ENCODE results near the gene UBE2R2. TPM values are rescaled to one million over a fixed set of nuclear protein-coding genes. Genes with fewer than 3 reads are reported as not detected.
A peak's percentile ranks its signal among the peaks of the same experiment; 100 is the strongest.
"Not testable (repeated sequence)": the region's sequence is repeated elsewhere in the genome, so short reads cannot be mapped to it uniquely, and the experiment has no call there.

UBE2R2 gene
- total RNA-seq, 3 donors from 2014 or later = 21.2 to 35.0 (median 22.6) TPM

- Histone ChIP-seq H3K36me3 (no peaks in the 10 kb centered on the region), H3K4me3 (peak overlapping the region in 1 of 3 donors; percentile 21), H3K27ac (peak overlapping the region; percentile 30 to 98), H3K4me1 (peaks cover 0 to 5% of the 10 kb centered on the region in 2 donors), H3K27me3 (no peaks in the 10 kb centered on the region), H3K9me3 (no peaks in the 10 kb centered on the region)
- TF ChIP-seq CTCF (IDR thresholded peaks at IDR 0.05) = no peak
- TF ChIP-seq POLR2A (IDR thresholded peaks at IDR 0.05) = no peak
- TF ChIP-seq POLR2AphosphoS5 (IDR thresholded peaks at IDR 0.05) = no peak
- intact Hi-C loops (cut with DNase I; ENCODE audit: low total_unique reads) = no loop called here
- DNase-seq (ENCODE audit: low spot score in 2 of 2) = no peak
These were observed 3.3 kb downstream of the UBE2R2 start for GRCh38 chr9:33820231-33820745.

GRCh38 chr9:33823801-33824200 lies 6.8 kb downstream of the UBE2R2 start:
- Histone ChIP-seq H3K36me3 (no peaks in the 10 kb centered on the region), H3K9me3 (no peaks in the 10 kb centered on the region), H3K27me3 (no peaks in the 10 kb centered on the region), H3K4me3 (no peak overlapping the region), H3K27ac (no peak overlapping the region), H3K4me1 (peaks cover 0 to 5% of the 10 kb centered on the region in 2 donors)
- no peak for DNase-seq (ENCODE audit: low spot score in 2 of 2)
- TF ChIP-seq POLR2AphosphoS5 (IDR thresholded peaks at IDR 0.05) = no peak
- intact Hi-C loops (cut with DNase I; ENCODE audit: low total_unique reads) = loop anchor here (2.0 kb wide), 1 partner anchor 41 kb away; no protein-coding TSS in a partner anchor

GRCh38 chr9:33827285-33827684 lies 10.3 kb downstream of the UBE2R2 start:
- intact Hi-C loops (cut with DNase I; ENCODE audit: low total_unique reads); H3K36me3 ChIP-seq; DNase-seq (ENCODE audit: low spot score in 2 of 2): not testable (repeated sequence)

GRCh38 chr9:33829641-33830230 lies 12.8 kb downstream of the UBE2R2 start:
- H3K27ac ChIP-seq; H3K36me3 ChIP-seq; H3K4me1 ChIP-seq; H3K9me3 ChIP-seq; H3K27me3 ChIP-seq; intact Hi-C loops (cut with DNase I; ENCODE audit: low total_unique reads); H3K4me3 ChIP-seq; DNase-seq (ENCODE audit: low spot score in 2 of 2): not testable (repeated sequence)

More at GRCh38 chr9:33827285-33827684, 10.3 kb downstream of the UBE2R2 start:
- H3K27me3 ChIP-seq, H3K27ac ChIP-seq, H3K9me3 ChIP-seq, H3K4me3 ChIP-seq, H3K4me1 ChIP-seq: not testable (repeated sequence)

GRCh38 chr9:33835625-33836260 lies 18.8 kb downstream of the UBE2R2 start:
- H3K27ac ChIP-seq = peak overlapping the region; percentile 15 to 83

GRCh38 chr9:33836261-33836660 lies 19.3 kb downstream of the UBE2R2 start:
- not testable (repeated sequence) for H3K4me3 ChIP-seq; H3K27me3 ChIP-seq; H3K4me1 ChIP-seq; DNase-seq (ENCODE audit: low spot score in 2 of 2); H3K36me3 ChIP-seq; H3K9me3 ChIP-seq
- peak; percentile 30 to 80 (median 44) for TF ChIP-seq POLR2AphosphoS5 (IDR thresholded peaks at IDR 0.05)
- peak overlapping the region; percentile 15 to 83 for H3K27ac ChIP-seq
- intact Hi-C loops (cut with DNase I; ENCODE audit: low total_unique reads) = loop anchor here (5.0 kb wide), 1 partner anchor 399 kb away; no protein-coding TSS in a partner anchor

More at GRCh38 chr9:33835625-33836260, 18.8 kb downstream of the UBE2R2 start:
- H3K27me3 ChIP-seq = no peaks in the 10 kb centered on the region
- no peaks in the 10 kb centered on the region for H3K9me3 ChIP-seq
- H3K4me3 ChIP-seq = no peak overlapping the region
- no peak for DNase-seq (ENCODE audit: low spot score in 2 of 2)
- TF ChIP-seq CTCF (IDR thresholded peaks at IDR 0.05) (no peak), POLR2A (IDR thresholded peaks at IDR 0.05) (no peak), POLR2AphosphoS5 (IDR thresholded peaks at IDR 0.05) (no peak)
- H3K36me3 ChIP-seq = no peaks in the 10 kb centered on the region
- intact Hi-C loops (cut with DNase I; ENCODE audit: low total_unique reads) = loop anchor here (5.0 kb wide), 1 partner anchor 398 kb away; no protein-coding TSS in a partner anchor
- peaks cover 4% of the 10 kb centered on the region in 2 donors for H3K4me1 ChIP-seq

GRCh38 chr9:33837138-33837537 lies 20.2 kb downstream of the UBE2R2 start:
- H3K36me3 ChIP-seq = no peaks in the 10 kb centered on the region
- DNase-seq (ENCODE audit: low spot score in 2 of 2) = no peak
- peak overlapping the region in 1 of 2 donors; percentile 20 for H3K27ac ChIP-seq
- H3K4me3 ChIP-seq = no peak overlapping the region
- no peaks in the 10 kb centered on the region for H3K9me3 ChIP-seq
- no peaks in the 10 kb centered on the region for H3K27me3 ChIP-seq
- intact Hi-C loops (cut with DNase I; ENCODE audit: low total_unique reads) = loop anchor here (5.0 kb wide), 1 partner anchor 400 kb away; no protein-coding TSS in a partner anchor
- H3K4me1 ChIP-seq = peaks cover 4% of the 10 kb centered on the region in 2 donors
- TF ChIP-seq POLR2A (IDR thresholded peaks at IDR 0.05) (no peak), CTCF (IDR thresholded peaks at IDR 0.05) (no peak), POLR2AphosphoS5 (IDR thresholded peaks at IDR 0.05) (no peak)

Data from breast epithelium (tissue), 4 donors.